HUDEP-2 (cell line): Measurements from ENCODE around the gene HTR3E.
"Not testable (repeated sequence)": the region's sequence is repeated elsewhere in the genome, so short reads cannot be mapped to it uniquely, and the experiment has no call there.

Source experiments
- DNase-seq, 76 experiments: peaks; one replicate each; lab custom pipeline; 2025; ENCODE audit not compliant: unreplicated experiment in 76 of 76; lab: John Stamatoyannopoulos, UW

Gene HTR3E

GRCh38 chr3:184096811-184097383 lies at the start of gene HTR3E:
TSS of gene HTR3E (plus strand) at chr3:184097064. CDS start at chr3:184097530, 466 bp downstream.
- no peak for DNase-seq

- no peak for DNase-seq
Measured at GRCh38 chr3:184050217-184050847, 46.5 kb upstream of the HTR3E start.

- DNase-seq: no peak
Measured at GRCh38 chr3:184052767-184053166, 44.1 kb upstream of the HTR3E start, which contains the start of gene HTR3C. TSS of gene HTR3C (plus strand) at chr3:184053047. CDS start at chr3:184053081, 34 bp downstream.

GRCh38 chr3:184058029-184058428 lies 38.8 kb upstream of the HTR3E start:
- no peak for DNase-seq

- peak in 6 of 76 experiments; percentile 4 to 40 (median 10) for DNase-seq
Measured at GRCh38 chr3:184059424-184059823, 37.4 kb upstream of the HTR3E start.

GRCh38 chr3:184062637-184063036 lies 34.2 kb upstream of the HTR3E start:
- no peak for DNase-seq

GRCh38 chr3:184066211-184066610 lies 30.7 kb upstream of the HTR3E start:
- DNase-seq: no peak

- peak in 15 of 76 experiments; percentile 1 to 55 (median 28) for DNase-seq
Measured at GRCh38 chr3:184067573-184068055, 29.2 kb upstream of the HTR3E start.

GRCh38 chr3:184068344-184068743 lies 28.5 kb upstream of the HTR3E start:
- DNase-seq: no peak

- DNase-seq: not testable (repeated sequence)
Measured at GRCh38 chr3:184071142-184071541, 25.7 kb upstream of the HTR3E start.

GRCh38 chr3:184073621-184074020 lies 23.2 kb upstream of the HTR3E start:
- no peak for DNase-seq

- no peak for DNase-seq
Measured at GRCh38 chr3:184075901-184076300, 21.0 kb upstream of the HTR3E start.

GRCh38 chr3:184077881-184078280 lies 19.0 kb upstream of the HTR3E start:
- DNase-seq: no peak

- DNase-seq: no peak
Measured at GRCh38 chr3:184078851-184079250, 18.0 kb upstream of the HTR3E start.

- DNase-seq: no peak
Measured at GRCh38 chr3:184081116-184081830, 15.6 kb upstream of the HTR3E start.

- DNase-seq: no peak
Measured at GRCh38 chr3:184082034-184082433, 14.8 kb upstream of the HTR3E start.

- DNase-seq: no peak
Measured at GRCh38 chr3:184082465-184082864, 14.4 kb upstream of the HTR3E start.

GRCh38 chr3:184085389-184085852 lies 11.4 kb upstream of the HTR3E start:
- DNase-seq: no peak

- no peak for DNase-seq
Measured at GRCh38 chr3:184092199-184092598, 4.7 kb upstream of the HTR3E start.

GRCh38 chr3:184097556-184097955 lies 692 bp downstream of the HTR3E start:
- DNase-seq: no peak
